ENCODE measurements around the gene LRSAM1.

GRCh38 chr9:127405344-127406125 is 45.8 kb upstream of the LRSAM1 start:
- TF ChIP-seq CTCF (optimal IDR thresholded peaks at IDR 0.05 in 1 of 3, IDR thresholded peaks at IDR 0.05 in 1 of 3, conservative IDR thresholded peaks at IDR 0.05 in 1 of 3; ENCODE audit: extremely low read depth in 1 of 3, insufficient read depth in 2 of 3, low read length in 3 of 3) (no peak), EZH2 (IDR thresholded peaks at IDR 0.05; ENCODE audit: low read length) (no peak)
